AG09309 (cell line): ENCODE data around the gene ZNF234.
A peak's percentile ranks its signal among the peaks of the same experiment; 100 is the strongest.
"Not testable (repeated sequence)": the region's sequence is repeated elsewhere in the genome, so short reads cannot be mapped to it uniquely, and the experiment has no call there.

Experiments
- DNase-seq: peaks from one replicate; pipeline ENCODE4 v3.0.0-alpha.2; 2010; ENCODE audit warnings: low read depth
- H3K4me3 ChIP-seq: 2 replicates; pipeline ENCODE4 v1.5.1; 2011; ENCODE audit warnings: mild to moderate bottlenecking, low read depth, low read length, moderate library complexity; ENCODE audit not compliant: control insufficient read depth
- TF ChIP-seq, protein P1 (sequence below): IDR thresholded peaks from 2 replicates; pipeline ENCODE4 v1.5.1; 2011; ENCODE audit warnings: mild to moderate bottlenecking, low read depth, low read length, inconsistent platforms; ENCODE audit not compliant: insufficient read depth, control insufficient read depth; ENCODE audit errors: missing control alignments

ZNF234 gene

DNA sequence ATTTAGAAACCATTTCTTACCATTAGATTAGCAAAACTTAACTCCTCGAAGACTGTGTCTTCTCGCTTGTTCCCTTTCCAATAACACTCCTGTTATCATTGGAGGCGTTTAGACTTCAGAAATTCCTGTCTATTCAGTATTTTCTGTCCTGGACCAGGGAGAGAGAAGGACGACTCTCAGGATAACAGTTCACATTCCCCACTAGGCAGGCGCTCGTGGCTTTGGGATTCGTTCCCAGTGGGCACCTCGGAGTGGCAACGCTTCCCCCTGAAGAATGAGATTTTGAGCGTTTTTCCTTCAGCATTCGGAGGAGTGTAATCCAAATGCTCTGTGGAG is 28.6 kb upstream of the ZNF234 start:
- no peak for DNase-seq
- TF ChIP-seq, protein P1, sequence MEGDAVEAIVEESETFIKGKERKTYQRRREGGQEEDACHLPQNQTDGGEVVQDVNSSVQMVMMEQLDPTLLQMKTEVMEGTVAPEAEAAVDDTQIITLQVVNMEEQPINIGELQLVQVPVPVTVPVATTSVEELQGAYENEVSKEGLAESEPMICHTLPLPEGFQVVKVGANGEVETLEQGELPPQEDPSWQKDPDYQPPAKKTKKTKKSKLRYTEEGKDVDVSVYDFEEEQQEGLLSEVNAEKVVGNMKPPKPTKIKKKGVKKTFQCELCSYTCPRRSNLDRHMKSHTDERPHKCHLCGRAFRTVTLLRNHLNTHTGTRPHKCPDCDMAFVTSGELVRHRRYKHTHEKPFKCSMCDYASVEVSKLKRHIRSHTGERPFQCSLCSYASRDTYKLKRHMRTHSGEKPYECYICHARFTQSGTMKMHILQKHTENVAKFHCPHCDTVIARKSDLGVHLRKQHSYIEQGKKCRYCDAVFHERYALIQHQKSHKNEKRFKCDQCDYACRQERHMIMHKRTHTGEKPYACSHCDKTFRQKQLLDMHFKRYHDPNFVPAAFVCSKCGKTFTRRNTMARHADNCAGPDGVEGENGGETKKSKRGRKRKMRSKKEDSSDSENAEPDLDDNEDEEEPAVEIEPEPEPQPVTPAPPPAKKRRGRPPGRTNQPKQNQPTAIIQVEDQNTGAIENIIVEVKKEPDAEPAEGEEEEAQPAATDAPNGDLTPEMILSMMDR, result no peak
- peak overlapping the region; percentile 94 for H3K4me3 ChIP-seq

DNA sequence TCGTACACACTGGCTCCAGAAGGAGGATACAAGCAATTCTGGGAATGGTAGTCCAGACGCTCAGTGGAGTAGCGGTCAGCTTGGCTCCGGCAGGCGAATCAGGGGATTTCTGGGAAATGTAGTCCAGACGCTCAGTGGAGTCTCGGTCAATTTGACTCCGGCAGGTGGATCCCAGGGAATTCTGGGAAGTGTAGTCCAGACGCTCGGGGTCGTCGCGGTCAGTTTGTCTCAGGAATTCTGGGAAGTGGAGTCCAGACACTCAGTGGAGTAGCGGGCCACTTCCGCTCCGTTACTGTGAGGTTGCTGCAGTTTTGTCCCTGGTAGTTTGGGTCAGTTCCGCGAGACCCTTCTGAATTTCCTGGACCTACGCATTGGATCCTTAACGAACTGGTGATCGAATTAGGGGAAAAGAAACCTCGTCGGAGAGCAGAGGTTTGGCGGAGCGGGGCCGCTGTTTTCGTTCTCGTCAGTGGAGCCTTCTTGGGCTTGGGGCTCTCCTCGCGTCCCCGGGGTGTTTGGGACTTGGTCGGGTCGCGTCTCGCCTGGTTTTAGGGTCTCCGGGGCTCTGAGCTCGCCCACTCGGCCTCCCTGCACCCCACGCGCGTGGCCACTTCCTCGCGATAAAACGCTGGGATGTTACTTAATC is 28.1 kb upstream of the ZNF234 start, which contains the start of gene ZNF225:
Gene ZNF225, plus strand, starts transcription at position 262 of the 646 bp plus-strand sequence. CDS start 2,429 bp downstream, outside the sequence.
- DNase-seq, result peak; percentile 95
- TF ChIP-seq, protein P1, result no peak
- H3K4me3 ChIP-seq, result peak within 1 kb of the TSS; percentile 94

DNA sequence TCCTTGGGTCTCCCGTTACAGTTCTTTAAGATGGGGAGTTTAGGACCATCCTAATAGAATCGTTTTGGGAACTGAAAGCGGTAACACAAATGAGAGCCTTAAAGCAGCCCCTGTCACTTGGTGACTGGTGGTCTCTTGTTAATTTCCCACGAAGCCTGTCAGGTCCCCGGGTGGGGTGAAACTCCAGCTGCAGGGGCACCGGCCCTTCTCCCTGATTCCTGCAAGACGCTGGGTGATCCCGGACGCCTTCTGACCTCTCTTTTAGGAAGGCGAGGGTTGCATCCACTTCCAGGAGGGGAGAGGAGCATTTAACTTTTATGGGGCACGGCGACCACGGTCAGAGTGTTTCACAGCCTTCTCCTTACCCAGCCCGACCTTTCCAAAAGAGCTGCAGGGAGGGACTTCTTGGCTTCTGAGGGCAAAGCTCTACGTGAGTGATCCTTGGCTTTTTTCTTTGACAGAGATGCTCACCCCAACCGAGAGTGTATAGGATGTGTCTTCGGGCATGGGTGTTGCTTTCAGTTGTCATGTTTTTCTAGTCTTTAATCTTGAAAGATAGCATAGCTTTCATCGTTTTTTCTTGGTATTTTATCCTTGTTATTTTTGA is 27.5 kb upstream of the ZNF234 start:
- DNase-seq, result no peak
- TF ChIP-seq, protein P1, result no peak
- peak overlapping the region; percentile 94 for H3K4me3 ChIP-seq

DNA sequence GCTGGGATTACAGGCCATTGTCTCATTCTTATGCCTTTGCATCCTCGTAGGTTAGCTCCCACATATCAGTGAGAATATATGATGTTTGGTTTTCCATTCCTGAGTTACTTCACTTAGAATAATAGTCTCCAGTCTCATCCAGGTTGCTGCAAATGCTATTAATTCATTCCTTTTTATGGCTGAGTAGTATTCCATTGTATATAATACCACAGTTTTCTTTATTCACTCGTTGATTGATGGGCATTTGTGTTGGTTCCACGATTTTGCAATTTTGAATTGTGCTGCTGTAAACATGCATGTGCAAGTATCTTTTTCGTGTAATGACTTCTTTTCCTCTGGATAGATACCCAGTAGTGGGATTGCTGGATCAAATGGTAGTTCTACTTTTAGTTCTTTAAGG is 20.2 kb upstream of the ZNF234 start:
- not testable (repeated sequence) for H3K4me3 ChIP-seq

DNA sequence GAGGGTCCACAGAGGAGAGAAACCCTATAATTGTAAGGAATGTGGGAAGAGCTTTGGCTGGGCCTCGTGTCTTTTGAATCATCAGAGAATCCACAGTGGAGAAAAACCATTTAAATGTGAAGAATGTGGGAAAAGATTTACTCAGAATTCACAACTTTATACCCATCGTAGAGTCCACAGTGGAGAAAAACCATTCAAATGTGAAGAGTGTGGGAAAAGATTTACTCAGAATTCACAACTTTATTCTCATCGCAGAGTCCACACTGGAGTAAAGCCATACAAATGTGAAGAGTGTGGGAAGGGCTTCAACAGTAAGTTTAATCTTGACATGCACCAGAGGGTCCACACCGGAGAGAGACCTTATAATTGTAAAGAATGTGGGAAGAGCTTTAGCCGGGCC is 9.4 kb upstream of the ZNF234 start:
- no peak for DNase-seq
- TF ChIP-seq, protein P1, result no peak
- no peak overlapping the region for H3K4me3 ChIP-seq

More for the DNA sequence above, 20.2 kb upstream of the ZNF234 start:
- not testable (repeated sequence) for DNase-seq

DNA sequence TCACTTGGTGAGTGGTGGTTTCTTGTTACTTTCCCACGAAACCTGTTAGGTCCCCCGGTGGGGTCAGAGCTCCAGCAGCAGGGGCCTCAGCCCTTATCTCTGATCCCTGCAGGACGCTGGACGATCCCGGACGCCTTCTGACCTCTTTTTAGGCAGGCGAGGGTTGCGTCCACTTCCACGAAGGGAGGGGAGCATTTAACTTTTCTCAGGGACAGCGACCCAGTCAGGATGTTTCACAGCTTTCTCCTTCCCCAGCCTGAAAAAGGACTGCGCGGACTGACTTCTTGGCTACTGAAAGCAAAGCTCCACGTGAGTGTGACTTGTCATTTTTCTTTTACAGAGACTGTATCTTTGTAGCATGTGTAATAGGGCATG is 692 bp downstream of the ZNF234 start:
- DNase-seq, result no peak
- TF ChIP-seq, protein P1, result no peak
- H3K4me3 ChIP-seq, result peak overlapping the region; percentile 100

DNA sequence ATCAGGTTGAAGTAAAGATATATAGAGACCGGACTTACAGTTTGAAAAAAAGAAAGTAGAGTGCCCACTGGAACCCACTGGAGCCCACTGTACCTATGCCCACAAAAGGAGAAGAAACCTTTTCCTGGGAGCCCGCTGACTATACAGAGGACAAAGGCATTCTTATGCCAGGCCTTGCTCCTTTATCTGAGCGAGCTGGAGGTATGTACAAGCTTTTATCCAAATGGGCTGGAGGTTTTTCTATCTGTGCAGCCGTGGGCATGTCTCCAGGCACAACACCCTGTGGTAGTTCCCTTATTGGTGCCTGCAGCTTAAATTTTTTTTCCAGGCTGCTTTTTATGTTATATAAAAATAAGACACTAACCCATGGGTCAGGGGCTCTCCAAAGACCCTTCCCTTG is 8.4 kb downstream of the ZNF234 start:
- DNase-seq, result no peak
- H3K4me3 ChIP-seq, result no peak overlapping the region
- TF ChIP-seq, protein P1, result no peak
